IPS-20b (cell line): ENCODE data around the gene PAFAH2.

Source experiments
- H3K27ac ChIP-seq: one replicate; pipeline ENCODE4 v1.5.1; 2013; ENCODE audit warnings: low read length
- H3K27me3 ChIP-seq: 2 replicates; pipeline ENCODE4 v1.6.1; 2013; ENCODE audit warnings: mild to moderate bottlenecking, low read length, inconsistent platforms; ENCODE audit not compliant: insufficient read depth
- H3K36me3 ChIP-seq: 2 replicates; pipeline ENCODE4 v1.6.1; 2013; ENCODE audit warnings: low read depth, mild to moderate bottlenecking, inconsistent platforms, low read length, moderate library complexity; ENCODE audit not compliant: insufficient read depth
- H3K4me1 ChIP-seq: 2 replicates; pipeline ENCODE4 v1.6.1; 2013; ENCODE audit warnings: mild to moderate bottlenecking, control low read depth, inconsistent platforms, low read length, moderate library complexity; ENCODE audit not compliant: insufficient read depth
- H3K4me3 ChIP-seq: 2 replicates; pipeline ENCODE4 v1.5.1; 2013; ENCODE audit warnings: mild to moderate bottlenecking, low read length, inconsistent platforms
- H3K9ac ChIP-seq: 2 replicates; pipeline ENCODE4 v1.6.1; 2013; ENCODE audit warnings: low read depth, mild to moderate bottlenecking, inconsistent platforms, low read length, moderate library complexity
- H3K9me3 ChIP-seq: 2 replicates; pipeline ENCODE4 v1.6.1; 2013; ENCODE audit warnings: mild to moderate bottlenecking, low read depth, low read length, inconsistent platforms; ENCODE audit not compliant: insufficient read depth

The PAFAH2 gene

GRCh38 chr1:25997828-25998761, at the start of gene PAFAH2:
TSS of gene PAFAH2 (minus strand) at chr1:25998063. CDS start at chr1:25990816, 7,247 bp downstream.
- H3K27ac ChIP-seq, result peak within 1 kb of the TSS; percentile 27

GRCh38 chr1:26047278-26047874, 49.5 kb upstream of the PAFAH2 start:
- no peaks in the 10 kb centered on the region for H3K36me3 ChIP-seq
- no peak overlapping the region for H3K9ac ChIP-seq
- H3K9me3 ChIP-seq, result no peaks in the 10 kb centered on the region
- H3K4me1 ChIP-seq, result no peaks in the 10 kb centered on the region
- no peak overlapping the region for H3K4me3 ChIP-seq
- no peak overlapping the region for H3K27ac ChIP-seq
- H3K27me3 ChIP-seq, result peaks cover 86% of the 10 kb centered on the region

More at GRCh38 chr1:25997828-25998761, at the start of gene PAFAH2:
- Histone ChIP-seq H3K4me1 (peaks cover 17% of the 10 kb centered on the region; the same call in 1 of the 2 replicates), H3K9me3 (no peaks in the 10 kb centered on the region), H3K9ac (peak within 1 kb of the TSS; percentile 83), H3K4me3 (peak within 1 kb of the TSS; percentile 82), H3K36me3 (no peaks in the 10 kb centered on the region), H3K27me3 (no peaks in the 10 kb centered on the region)

GRCh38 chr1:26046246-26047095, 48.6 kb upstream of the PAFAH2 start:
- no peaks in the 10 kb centered on the region for H3K4me1 ChIP-seq
- no peaks in the 10 kb centered on the region for H3K36me3 ChIP-seq
- peak overlapping the region; percentile 47; the same call in 1 of the 2 replicates for H3K4me3 ChIP-seq
- no peak overlapping the region for H3K9ac ChIP-seq
- peaks cover 94% of the 10 kb centered on the region for H3K27me3 ChIP-seq
- no peak overlapping the region for H3K27ac ChIP-seq
- no peaks in the 10 kb centered on the region for H3K9me3 ChIP-seq

GRCh38 chr1:26045722-26046245, 47.9 kb upstream of the PAFAH2 start, which contains the start of gene SLC30A2:
TSS of gene SLC30A2 (minus strand) at chr1:26046118. CDS start at chr1:26045896, 222 bp downstream.
- H3K4me3 ChIP-seq, result peak within 1 kb of the TSS; percentile 47; the same call in 1 of the 2 replicates
- peaks cover 91% of the 10 kb centered on the region for H3K27me3 ChIP-seq
- H3K27ac ChIP-seq, result no peak within 1 kb of the TSS
- no peak within 1 kb of the TSS for H3K9ac ChIP-seq
- H3K9me3 ChIP-seq, result no peaks in the 10 kb centered on the region
- H3K36me3 ChIP-seq, result no peaks in the 10 kb centered on the region
- H3K4me1 ChIP-seq, result no peaks in the 10 kb centered on the region

- no peaks in the 10 kb centered on the region for H3K4me1 ChIP-seq
- H3K4me3 ChIP-seq, result peak overlapping the region; percentile 47; the same call in 1 of the 2 replicates
- no peaks in the 10 kb centered on the region for H3K9me3 ChIP-seq
- H3K27ac ChIP-seq, result no peak overlapping the region
- H3K9ac ChIP-seq, result no peak overlapping the region
- H3K36me3 ChIP-seq, result no peaks in the 10 kb centered on the region
- H3K27me3 ChIP-seq, result peaks cover 90% of the 10 kb centered on the region
Measured at GRCh38 chr1:26044971-26045721, 47.3 kb upstream of the PAFAH2 start.

DNA sequence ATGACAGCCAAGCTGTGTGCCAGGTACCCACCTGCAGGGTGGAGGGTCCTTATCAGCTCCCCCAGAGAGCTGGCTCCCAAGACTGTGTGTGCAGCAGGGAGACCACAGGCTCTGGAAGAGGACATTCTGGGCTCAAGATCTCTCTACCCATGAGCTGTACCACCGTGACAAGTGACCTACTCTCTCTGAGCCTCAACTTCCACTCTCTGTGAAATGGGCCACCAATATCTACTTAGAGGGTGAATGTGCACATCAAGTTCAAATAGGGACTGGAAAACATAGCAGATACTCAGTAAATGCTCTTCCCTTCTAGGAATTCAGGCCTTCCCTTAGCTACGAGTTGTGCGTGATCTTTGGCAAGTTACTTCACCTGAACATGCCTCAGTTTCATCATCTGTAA, 46.6 kb upstream of the PAFAH2 start:
- Histone ChIP-seq H3K9ac (no peak overlapping the region), H3K27me3 (peaks cover 87% of the 10 kb centered on the region), H3K4me3 (no peak overlapping the region), H3K4me1 (no peaks in the 10 kb centered on the region), H3K36me3 (no peaks in the 10 kb centered on the region), H3K9me3 (no peaks in the 10 kb centered on the region), H3K27ac (no peak overlapping the region)

DNA sequence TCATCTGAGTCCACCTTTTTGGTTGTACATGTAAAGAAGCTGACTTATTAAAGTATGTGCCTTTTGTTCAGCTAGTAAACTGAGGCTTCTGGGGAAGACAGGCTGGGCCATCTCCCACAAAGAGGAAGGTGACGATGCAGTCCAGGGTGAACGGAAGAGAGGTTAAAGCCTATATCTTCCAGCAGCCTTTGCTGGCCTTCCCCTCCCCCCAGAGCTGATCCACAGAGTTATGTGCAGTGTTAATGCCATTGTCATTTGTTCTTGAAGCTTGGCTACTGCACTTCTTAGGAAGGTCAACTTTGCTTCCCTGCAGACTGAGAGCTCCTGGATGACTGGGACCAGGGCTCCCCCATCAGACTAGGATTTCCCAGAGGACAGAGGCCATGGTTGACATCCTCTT, 45.9 kb upstream of the PAFAH2 start:
- Histone ChIP-seq H3K9me3 (no peaks in the 10 kb centered on the region), H3K4me3 (no peak overlapping the region), H3K9ac (no peak overlapping the region), H3K27me3 (peaks cover 82% of the 10 kb centered on the region), H3K4me1 (no peaks in the 10 kb centered on the region), H3K27ac (no peak overlapping the region), H3K36me3 (no peaks in the 10 kb centered on the region)

DNA sequence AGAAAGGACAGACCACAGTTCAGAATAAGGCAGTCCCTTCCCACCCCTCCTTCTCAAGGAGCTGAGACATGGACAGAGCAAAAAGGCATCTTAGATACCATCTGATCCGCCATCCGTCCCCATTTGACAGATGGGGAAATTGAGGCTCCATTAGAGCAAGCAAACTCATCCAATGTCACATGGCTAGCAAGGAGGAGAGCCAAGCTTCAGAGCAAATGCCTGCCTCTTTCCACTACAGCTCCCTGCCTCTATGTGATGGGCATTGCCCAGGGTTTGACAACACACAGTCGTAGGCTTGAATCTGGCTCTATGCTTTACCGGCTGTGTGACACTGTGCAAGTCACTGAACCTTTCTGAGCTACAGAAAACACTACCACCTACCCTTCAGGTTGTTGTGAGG, 44.1 kb upstream of the PAFAH2 start:
- Histone ChIP-seq H3K9ac (no peak overlapping the region), H3K9me3 (no peaks in the 10 kb centered on the region), H3K27ac (no peak overlapping the region), H3K36me3 (no peaks in the 10 kb centered on the region), H3K4me1 (no peaks in the 10 kb centered on the region), H3K27me3 (peaks cover 72% of the 10 kb centered on the region), H3K4me3 (no peak overlapping the region)

DNA sequence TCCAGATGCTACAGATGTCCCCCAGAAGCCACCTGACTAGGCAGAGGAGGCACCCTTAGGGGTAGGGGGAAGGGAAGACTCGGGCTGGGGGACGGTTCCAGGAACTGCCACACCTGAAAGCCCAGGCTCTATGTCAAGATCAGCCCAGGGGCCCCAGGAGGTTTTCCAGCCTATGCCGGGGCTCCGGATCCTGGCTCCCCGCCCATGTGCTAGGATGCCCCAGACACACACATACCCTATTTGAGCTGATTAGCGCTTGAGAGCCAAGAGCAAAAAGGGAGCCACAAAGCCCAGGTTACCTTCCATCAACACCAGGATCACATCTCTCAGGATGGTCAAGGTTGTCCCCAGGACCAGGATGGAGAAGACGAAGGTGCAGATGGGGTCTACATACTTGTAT, 43.5 kb upstream of the PAFAH2 start:
- no peak overlapping the region for H3K9ac ChIP-seq

GRCh38 chr1:26038904-26039303, 41.0 kb upstream of the PAFAH2 start:
- Histone ChIP-seq H3K4me1 (peaks cover 3% of the 10 kb centered on the region; the same call in 1 of the 2 replicates), H3K27me3 (peaks cover 68% of the 10 kb centered on the region), H3K9ac (no peak overlapping the region), H3K27ac (no peak overlapping the region), H3K36me3 (no peaks in the 10 kb centered on the region), H3K4me3 (no peak overlapping the region), H3K9me3 (no peaks in the 10 kb centered on the region)

More for the DNA sequence above, 43.5 kb upstream of the PAFAH2 start:
- Histone ChIP-seq H3K4me1 (peaks cover under 1% of the 10 kb centered on the region; the same call in 1 of the 2 replicates), H3K9me3 (no peaks in the 10 kb centered on the region), H3K27ac (no peak overlapping the region), H3K27me3 (peaks cover 72% of the 10 kb centered on the region), H3K36me3 (no peaks in the 10 kb centered on the region), H3K4me3 (no peak overlapping the region)
